WERI-Rb-1 (cell line): ENCODE measurements around the gene TTC7B.

Source experiments
- DNase-seq: peaks from one replicate; pipeline ENCODE4 v3.0.0-alpha.2; 2020
- H3K27ac ChIP-seq: fragments of 250-450 bp; sonication (Bioruptor Pico); 2 replicates; pipeline ENCODE4 v1.5.1; 2020; ENCODE audit warnings: mild to moderate bottlenecking, moderate library complexity
- H3K27me3 ChIP-seq: fragments of 250-450 bp; sonication (Bioruptor Pico); 2 replicates; pipeline ENCODE4 v1.5.1; 2021; ENCODE audit warnings: mild to moderate bottlenecking, low read depth, moderate library complexity; ENCODE audit not compliant: insufficient read depth, severe bottlenecking
- H3K36me3 ChIP-seq: fragments of 250-450 bp; sonication (Bioruptor Pico); 2 replicates; pipeline ENCODE4 v1.5.1; 2020; ENCODE audit warnings: mild to moderate bottlenecking, moderate library complexity
- H3K4me3 ChIP-seq: 2 replicates; pipeline ENCODE4 v1.5.1; 2011; ENCODE audit warnings: low read depth, mild to moderate bottlenecking, control low read depth, low read length
- H3K9me3 ChIP-seq: fragments of 250-450 bp; sonication (Bioruptor Pico); 2 replicates; pipeline ENCODE4 v1.5.1; 2021; ENCODE audit warnings: mild to moderate bottlenecking, moderate library complexity; ENCODE audit not compliant: severe bottlenecking
- TF ChIP-seq, protein P1 (sequence below): IDR thresholded peaks from 2 replicates; pipeline ENCODE4 v1.5.1; 2011; ENCODE audit warnings: low read depth, mild to moderate bottlenecking, control low read depth, inconsistent platforms, low read length

TTC7B gene

GRCh38 chr14:90610346-90611040 is 205.7 kb downstream of the TTC7B start:
- DNase-seq: no peak

DNA sequence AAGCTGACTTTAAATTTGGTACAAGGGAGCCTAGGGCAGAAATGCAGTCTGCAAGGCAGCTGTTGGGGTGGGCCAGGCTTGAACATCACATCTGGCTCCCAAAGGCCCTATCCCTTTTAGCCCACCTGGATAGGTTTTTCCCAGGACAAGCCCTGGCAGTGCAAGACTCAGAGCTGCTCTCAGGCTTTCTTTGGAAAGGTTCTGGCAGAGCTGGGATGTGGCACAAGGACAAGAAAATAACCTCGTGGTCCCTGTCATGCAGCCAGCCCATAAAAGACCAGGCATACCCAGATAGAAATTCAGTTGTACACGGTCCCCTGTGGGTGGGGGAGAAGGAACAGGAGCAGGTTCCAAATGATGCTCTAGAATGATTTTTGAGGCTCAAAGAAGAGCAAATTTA is 206.9 kb downstream of the TTC7B start:
- no peak for DNase-seq
- H3K27ac ChIP-seq: no peak overlapping the region
- H3K36me3 ChIP-seq: peaks cover 59% of the 10 kb centered on the region
- H3K4me3 ChIP-seq: no peak overlapping the region
- TF ChIP-seq, protein P1, sequence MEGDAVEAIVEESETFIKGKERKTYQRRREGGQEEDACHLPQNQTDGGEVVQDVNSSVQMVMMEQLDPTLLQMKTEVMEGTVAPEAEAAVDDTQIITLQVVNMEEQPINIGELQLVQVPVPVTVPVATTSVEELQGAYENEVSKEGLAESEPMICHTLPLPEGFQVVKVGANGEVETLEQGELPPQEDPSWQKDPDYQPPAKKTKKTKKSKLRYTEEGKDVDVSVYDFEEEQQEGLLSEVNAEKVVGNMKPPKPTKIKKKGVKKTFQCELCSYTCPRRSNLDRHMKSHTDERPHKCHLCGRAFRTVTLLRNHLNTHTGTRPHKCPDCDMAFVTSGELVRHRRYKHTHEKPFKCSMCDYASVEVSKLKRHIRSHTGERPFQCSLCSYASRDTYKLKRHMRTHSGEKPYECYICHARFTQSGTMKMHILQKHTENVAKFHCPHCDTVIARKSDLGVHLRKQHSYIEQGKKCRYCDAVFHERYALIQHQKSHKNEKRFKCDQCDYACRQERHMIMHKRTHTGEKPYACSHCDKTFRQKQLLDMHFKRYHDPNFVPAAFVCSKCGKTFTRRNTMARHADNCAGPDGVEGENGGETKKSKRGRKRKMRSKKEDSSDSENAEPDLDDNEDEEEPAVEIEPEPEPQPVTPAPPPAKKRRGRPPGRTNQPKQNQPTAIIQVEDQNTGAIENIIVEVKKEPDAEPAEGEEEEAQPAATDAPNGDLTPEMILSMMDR: no peak
- no peaks in the 10 kb centered on the region for H3K9me3 ChIP-seq
- no peaks in the 10 kb centered on the region for H3K27me3 ChIP-seq

More at GRCh38 chr14:90610346-90611040, 205.7 kb downstream of the TTC7B start:
- no peak overlapping the region for H3K4me3 ChIP-seq
- H3K9me3 ChIP-seq: no peaks in the 10 kb centered on the region
- TF ChIP-seq, protein P1: no peak
- H3K27me3 ChIP-seq: no peaks in the 10 kb centered on the region
- no peak overlapping the region for H3K27ac ChIP-seq
- peaks cover 64% of the 10 kb centered on the region for H3K36me3 ChIP-seq

GRCh38 chr14:90608929-90609341 is 207.3 kb downstream of the TTC7B start:
- peaks cover 54% of the 10 kb centered on the region for H3K36me3 ChIP-seq
- H3K4me3 ChIP-seq: no peak overlapping the region
- no peaks in the 10 kb centered on the region for H3K9me3 ChIP-seq
- no peak overlapping the region for H3K27ac ChIP-seq
- TF ChIP-seq, protein P1: no peak
- DNase-seq: no peak
- no peaks in the 10 kb centered on the region for H3K27me3 ChIP-seq

- Histone ChIP-seq H3K4me3 (no peak overlapping the region), H3K9me3 (no peaks in the 10 kb centered on the region), H3K36me3 (peaks cover 48% of the 10 kb centered on the region), H3K27ac (no peak overlapping the region), H3K27me3 (no peaks in the 10 kb centered on the region)
- TF ChIP-seq, protein P1: no peak
- no peak for DNase-seq
Measured at GRCh38 chr14:90608281-90608680, 207.9 kb downstream of the TTC7B start.

DNA sequence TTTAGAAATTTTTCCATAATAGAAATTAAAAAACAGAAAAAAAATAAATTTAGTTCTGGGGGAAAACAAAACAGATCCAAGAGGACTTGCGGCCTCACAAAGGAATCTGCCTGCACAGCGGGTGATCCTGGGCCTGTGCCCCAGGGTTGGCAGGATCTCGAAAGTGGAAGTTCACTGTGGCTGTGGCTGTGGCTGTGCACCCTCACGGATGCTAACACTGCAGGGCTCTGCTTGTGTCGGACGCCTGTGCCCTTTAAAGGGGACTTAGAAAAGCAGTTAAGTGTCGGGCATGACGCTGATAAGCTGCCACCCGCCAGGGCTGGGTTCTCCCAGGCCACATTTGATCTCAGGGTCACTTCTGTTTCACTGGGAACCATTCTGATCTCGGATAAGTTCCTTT is 209.1 kb downstream of the TTC7B start:
- no peak for DNase-seq
- Histone ChIP-seq H3K36me3 (peaks cover 38% of the 10 kb centered on the region), H3K9me3 (no peaks in the 10 kb centered on the region), H3K27ac (no peak overlapping the region), H3K4me3 (no peak overlapping the region), H3K27me3 (no peaks in the 10 kb centered on the region)
- TF ChIP-seq, protein P1: no peak

- Histone ChIP-seq H3K36me3 (peaks cover 31% of the 10 kb centered on the region), H3K27ac (no peak overlapping the region), H3K27me3 (no peaks in the 10 kb centered on the region), H3K9me3 (no peaks in the 10 kb centered on the region), H3K4me3 (no peak overlapping the region)
- TF ChIP-seq, protein P1: no peak
- DNase-seq: no peak
Measured at GRCh38 chr14:90606434-90606833, 209.8 kb downstream of the TTC7B start.
